H1 (cell line): ENCODE data around the gene FBXO41. TPM values are rescaled to one million over a fixed set of nuclear protein-coding genes. Genes with fewer than 3 reads are reported as not detected.

ENCODE experiments used
- CTCF ChIA-PET: fragments of 300-600 bp; sonication (Branson Sonifier 250); formaldehyde crosslinking; loops from one replicate; lab custom pipeline; 2021; ENCODE audit not compliant: partially characterized antibody; lab: Charles Lee
- POLR2A ChIA-PET: fragments of 300-600 bp; sonication (Branson Sonifier 250); formaldehyde crosslinking; loops from one replicate; lab custom pipeline; 2021; ENCODE audit warnings: inconsistent platforms; ENCODE audit not compliant: partially characterized antibody; lab: Charles Lee
- DNase-seq, 2 experiments: peaks; one replicate each; pipeline versions ENCODE4 v3.0.0 to v3.0.0-alpha.2; 2010 to 2022; ENCODE audit warnings: low spot score in 2 of 2, low read depth in 1 of 2, mixed read lengths in 1 of 2
- FAIRE-seq: peaks from 2 replicates; lab custom pipeline; 2011; peaks lifted over from hg19 to GRCh38; lab: Jason Lieb, UNC
- H2AFZ ChIP-seq: 2 replicates; pipeline ENCODE4 v1.8.1; 2012; ENCODE audit warnings: low read length, inconsistent platforms
- H2AK5ac ChIP-seq: 2 replicates; pipeline ENCODE4 v1.6.1; 2013; ENCODE audit warnings: low read depth, low read length
- H2BK120ac ChIP-seq: replicated peaks from 2 replicates; pipeline ENCODE3; 2013; ENCODE audit warnings: low read depth, low read length, inconsistent platforms
- H2BK12ac ChIP-seq: 2 replicates; pipeline ENCODE4 v1.6.1; 2013; ENCODE audit warnings: low read depth, low read length
- H2BK15ac ChIP-seq: 2 replicates; pipeline ENCODE4 v1.6.1; 2013; ENCODE audit warnings: low read length
- H2BK20ac ChIP-seq: 2 replicates; pipeline ENCODE4 v1.6.1; 2013; ENCODE audit warnings: low read length
- H2BK5ac ChIP-seq: 2 replicates; pipeline ENCODE4 v1.6.1; 2013; ENCODE audit warnings: low read depth, low read length
- H3K14ac ChIP-seq: 2 replicates; pipeline ENCODE4 v1.6.1; 2013; ENCODE audit warnings: inconsistent platforms; ENCODE audit not compliant: insufficient read length
- H3K18ac ChIP-seq: 2 replicates; pipeline ENCODE4 v1.6.1; 2013; ENCODE audit warnings: low read length; ENCODE audit errors: extremely low read depth
- H3K23ac ChIP-seq: 2 replicates; pipeline ENCODE4 v1.6.1; 2013; ENCODE audit warnings: inconsistent platforms; ENCODE audit not compliant: insufficient read length
- H3K23me2 ChIP-seq: 2 replicates; pipeline ENCODE4 v1.6.1; 2013; ENCODE audit warnings: low read depth, low read length
- H3K27ac ChIP-seq: 2 replicates; pipeline ENCODE4 v1.6.1; 2011; ENCODE audit warnings: low read depth, low read length, inconsistent platforms
- H3K27me3 ChIP-seq, 4 experiments: replicated peaks in 1 of 4; 1 replicate in 1 of 4; 2 replicates in 3 of 4; pipeline versions ENCODE4 v1.6.1 to v1.8.1; 2011 to 2013; ENCODE audit warnings: low read length in 3 of 4, mild to moderate bottlenecking in 3 of 4, inconsistent platforms in 2 of 4, mixed read lengths in 2 of 4, moderate library complexity in 1 of 4; ENCODE audit not compliant: control insufficient read depth in 3 of 4, insufficient read depth in 3 of 4; ENCODE audit errors: extremely low read depth in 1 of 4
- H3K36me3 ChIP-seq, 4 experiments: 2 replicates each; pipeline versions ENCODE4 v1.6.1 to v1.8.1; 2011 to 2013; ENCODE audit warnings: mild to moderate bottlenecking in 4 of 4, low read length in 3 of 4, moderate library complexity in 2 of 4, control low read depth in 1 of 4, inconsistent platforms in 1 of 4; ENCODE audit not compliant: insufficient read depth in 4 of 4, control insufficient read depth in 2 of 4
- H3K4ac ChIP-seq: replicated peaks from 2 replicates; pipeline ENCODE3; 2013; ENCODE audit warnings: low read length, low read depth, mixed read lengths, inconsistent platforms; ENCODE audit not compliant: insufficient read length
- H3K4me1 ChIP-seq, 4 experiments: replicated peaks in 1 of 4; 1 replicate in 1 of 4; 2 replicates in 3 of 4; pipeline versions ENCODE4 v1.6.1 to v1.8.1; 2011 to 2013; ENCODE audit warnings: low read length in 3 of 4, inconsistent platforms in 2 of 4, mixed read lengths in 1 of 4; ENCODE audit not compliant: insufficient read depth in 4 of 4, control insufficient read depth in 3 of 4
- H3K4me2 ChIP-seq, 2 experiments: 2 replicates each; pipeline versions ENCODE4 v1.6.1 to v1.8.1; 2011 to 2013; ENCODE audit warnings: low read depth in 2 of 2, low read length in 2 of 2, control low read depth in 1 of 2, inconsistent platforms in 1 of 2, mild to moderate bottlenecking in 1 of 2; ENCODE audit not compliant: insufficient read depth in 1 of 2
- H3K4me3 ChIP-seq, 4 experiments: fragments of 200-600, 300-600 bp in 1 of 4; sonication (generic), shearing (Covaris generic), sonication (Bioruptor Twin) in 1 of 4; 2 replicates each; pipeline versions ENCODE4 v1.5.1 to v1.8.1; 2011 to 2016; ENCODE audit warnings: low read length in 4 of 4, low read depth in 3 of 4, control low read depth in 2 of 4, inconsistent platforms in 2 of 4, mild to moderate bottlenecking in 2 of 4, mixed read lengths in 1 of 4, moderate library complexity in 1 of 4; ENCODE audit not compliant: insufficient read depth in 2 of 4; ENCODE audit errors: extremely low read depth in 1 of 4
- H3K56ac ChIP-seq: replicated peaks from 2 replicates; pipeline ENCODE3; 2013; ENCODE audit warnings: low read depth, mild to moderate bottlenecking, mixed read lengths, low read length, inconsistent platforms; ENCODE audit not compliant: insufficient read length
- H3K79me1 ChIP-seq: 2 replicates; pipeline ENCODE4 v1.6.1; 2013; ENCODE audit warnings: low read depth, low read length, control low read depth
- H3K79me2 ChIP-seq, 2 experiments: 2 replicates each; pipeline versions ENCODE4 v1.6.1 to v1.8.1; 2012 to 2013; ENCODE audit warnings: low read length in 2 of 2, mild to moderate bottlenecking in 2 of 2, inconsistent platforms in 1 of 2; ENCODE audit not compliant: insufficient read depth in 2 of 2, control insufficient read depth in 1 of 2
- H3K9ac ChIP-seq, 4 experiments: replicated peaks in 1 of 4; 1 replicate in 1 of 4; 2 replicates in 3 of 4; pipeline versions ENCODE4 v1.6.1 to v1.8.1; 2011 to 2013; ENCODE audit warnings: low read depth in 3 of 4, low read length in 3 of 4, control low read depth in 2 of 4, mild to moderate bottlenecking in 2 of 4, moderate library complexity in 2 of 4, inconsistent platforms in 1 of 4; ENCODE audit errors: extremely low read depth in 1 of 4
- H3K9me3 ChIP-seq, 2 experiments: 2 replicates each; pipeline versions ENCODE4 v1.6.1 to v1.8.1; 2012 to 2013; ENCODE audit warnings: mild to moderate bottlenecking in 2 of 2, moderate library complexity in 2 of 2, control low read depth in 1 of 2, inconsistent platforms in 1 of 2, low read depth in 1 of 2, low read length in 1 of 2, mixed read lengths in 1 of 2; ENCODE audit not compliant: insufficient read depth in 2 of 2
- H4K20me1 ChIP-seq, 2 experiments: replicated peaks in 1 of 2; 2 replicates each; pipeline versions ENCODE3 to v1.8.1; 2011 to 2013; ENCODE audit warnings: inconsistent platforms in 2 of 2, low read length in 2 of 2, mild to moderate bottlenecking in 1 of 2; ENCODE audit not compliant: insufficient read depth in 2 of 2, control insufficient read depth in 1 of 2
- H4K5ac ChIP-seq: 2 replicates; pipeline ENCODE4 v1.6.1; 2013; ENCODE audit warnings: low read length, low read depth, mixed read lengths, inconsistent platforms; ENCODE audit not compliant: insufficient read length
- H4K8ac ChIP-seq: 2 replicates; pipeline ENCODE4 v1.8.0; 2013; ENCODE audit warnings: mild to moderate bottlenecking, moderate library complexity, low read length, inconsistent platforms; ENCODE audit not compliant: insufficient read depth; ENCODE audit errors: extremely low read depth
- H4K91ac ChIP-seq: replicated peaks from 2 replicates; pipeline ENCODE3; 2013; ENCODE audit warnings: low read length, mixed read lengths, inconsistent platforms; ENCODE audit not compliant: insufficient read length
- CBX5 ChIP-seq: fragments of 300-800, 300-1000 bp; sonication (generic); IDR thresholded peaks from 2 replicates; pipeline ENCODE4 v1.7.1; 2016; ENCODE audit warnings: antibody characterized with exemption, low read length, low read depth
- CEBPB ChIP-seq: IDR thresholded peaks from 2 replicates; pipeline ENCODE4 v1.6.1; 2012; ENCODE audit warnings: low read depth, low read length
- CTBP2 ChIP-seq: IDR thresholded peaks from 2 replicates; pipeline ENCODE4 v1.7.0; 2011; ENCODE audit warnings: borderline replicate concordance, mild to moderate bottlenecking, moderate library complexity, mixed read lengths, low read length; ENCODE audit not compliant: insufficient read depth, insufficient read length
- EZH2 ChIP-seq: fragments of 200-600 bp; sonication (generic); IDR thresholded peaks from 2 replicates; pipeline ENCODE4 v1.7.1; 2012; ENCODE audit warnings: low read depth, mild to moderate bottlenecking, moderate library complexity, low read length, inconsistent platforms; ENCODE audit not compliant: severe bottlenecking
- GABPA ChIP-seq: IDR thresholded peaks from 2 replicates; pipeline ENCODE4 v1.6.1; 2011; ENCODE audit warnings: mild to moderate bottlenecking, low read length, moderate library complexity, borderline replicate concordance; ENCODE audit not compliant: insufficient read depth
- NANOG ChIP-seq: IDR thresholded peaks from 2 replicates; pipeline ENCODE4 v1.6.1; 2011; ENCODE audit warnings: low read length, low read depth, mild to moderate bottlenecking, inconsistent platforms; ENCODE audit not compliant: insufficient read depth, poor library complexity, severe bottlenecking
- POLR2A ChIP-seq, 2 experiments: IDR thresholded peaks; 1 replicate in 1 of 2; 2 replicates in 1 of 2; pipeline ENCODE4 v1.6.1; 2011; ENCODE audit warnings: low read depth in 2 of 2, low read length in 2 of 2, mild to moderate bottlenecking in 2 of 2; ENCODE audit errors: control extremely low read depth in 1 of 2
- POU5F1 ChIP-seq: IDR thresholded peaks from 2 replicates; pipeline ENCODE4 v1.6.1; 2011; ENCODE audit warnings: low read depth, mild to moderate bottlenecking, low read length, moderate library complexity
- RAD21 ChIP-seq, 2 experiments: IDR thresholded peaks in 1 of 2; conservative IDR thresholded peaks in 1 of 2; 2 replicates each; pipeline ENCODE4 v1.6.1; 2011; ENCODE audit warnings: low read depth in 2 of 2, low read length in 2 of 2, improper control_type of control experiment in 1 of 2, inconsistent platforms in 1 of 2, mild to moderate bottlenecking in 1 of 2, moderate library complexity in 1 of 2
- RBBP5 ChIP-seq: IDR thresholded peaks from 2 replicates; pipeline ENCODE4 v1.7.1; 2012; ENCODE audit warnings: low read depth, mild to moderate bottlenecking, inconsistent platforms, low read length, moderate library complexity, borderline replicate concordance
- SIRT6 ChIP-seq: IDR thresholded peaks from one replicate; pipeline ENCODE4 v1.7.1; 2012; ENCODE audit warnings: low read length, inconsistent platforms
- WGBS, 2 experiments: shearing (Covaris generic) in 1 of 2; methylation state at CpG; one replicate each; pipeline versions ENCODE4 v1.1.6 to v1.1.7; 2013 to 2015; ENCODE audit warnings: low lambda C conversion rate in 2 of 2, mixed read lengths in 2 of 2, inconsistent platforms in 1 of 2, low coverage in 1 of 2, missing lambda C conversion rate in 1 of 2; ENCODE audit not compliant: insufficient replicate concordance in 2 of 2, insufficient coverage in 1 of 2, insufficient read length in 1 of 2; ENCODE audit errors: extremely low coverage in 1 of 2, missing lambda C conversion rate in 1 of 2; 5-methylcytosine and 5-hydroxymethylcytosine counted together
- polyA plus RNA-seq, 7 experiments: library from polyadenylated mRNA; depleted of rRNA in 3 of 7; stranded (reverse) in 5 of 7; unstranded in 2 of 7; fragments of >200 nt in 5 of 7; fragments of 200-250 nt in 2 of 7; gene quantifications; 1 replicate in 5 of 7; 2 replicates in 1 of 7; 4 replicates in 1 of 7; pipeline versions ENCODE4 v1.2.1 to v1.2.3, GENCODE V29; 2011 to 2013; ENCODE audit warnings: missing spikeins in 2 of 7, mixed read lengths in 2 of 7
- total RNA-seq: library from RNA; stranded (reverse); fragmentation: NEBNext Ultra II Directional; extraction: Animal tissue kit (Norgen Biotek cat#: 25700); gene quantifications from 2 replicates; pipeline ENCODE4 v1.2.1, GENCODE V29; 2021
- TF ChIP-seq, protein P1 (sequence below): IDR thresholded peaks from 2 replicates; pipeline ENCODE4 v1.6.1; 2012; ENCODE audit warnings: low read length, inconsistent platforms

The FBXO41 gene
- total and polyA plus RNA-seq, 2 of the 8 experiments (the other 6 are each of a cell fraction or from before 2014, with no cell fraction given): 11.2 to 14.3 TPM

DNA sequence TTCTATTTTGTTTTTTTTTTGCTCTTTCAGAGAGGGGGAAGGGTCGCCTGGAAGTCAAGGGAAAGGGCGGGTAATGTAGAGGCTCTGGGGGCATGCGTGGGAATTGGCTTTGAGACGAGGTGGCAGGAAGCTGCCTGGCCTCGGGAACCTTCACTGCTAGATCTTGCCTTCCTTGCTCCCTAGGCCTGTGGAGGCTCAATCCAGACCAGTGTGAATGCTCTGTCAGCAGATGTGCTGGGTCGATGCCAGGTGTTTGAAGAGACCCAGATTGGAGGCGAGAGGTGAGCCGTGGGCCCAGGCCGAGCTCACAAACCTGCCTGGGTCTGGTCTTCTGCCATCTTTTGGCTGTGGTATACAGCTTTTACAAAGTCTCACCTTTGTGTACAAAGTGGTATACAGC lies 34.6 kb downstream of the FBXO41 start:
- H4K5ac ChIP-seq: no peak overlapping the region
- H3K9ac ChIP-seq: no peak overlapping the region
- H3K79me2 ChIP-seq: no peaks in the 10 kb centered on the region
- no peak overlapping the region for H3K27ac ChIP-seq
- no peak overlapping the region for H2AK5ac ChIP-seq
- no peak overlapping the region for H3K4me2 ChIP-seq
- peaks cover 7 to 18% of the 10 kb centered on the region in 2 experiments for H4K20me1 ChIP-seq
- H2BK5ac ChIP-seq: no peak overlapping the region
- H2BK15ac ChIP-seq: no peak overlapping the region
- H3K56ac ChIP-seq: no peak overlapping the region
- no peak for DNase-seq
- no peak overlapping the region for H3K14ac ChIP-seq
- peaks cover 58 to 99% (median 81%) of the 10 kb centered on the region in 4 experiments for H3K36me3 ChIP-seq
- H3K79me1 ChIP-seq: peaks cover 2% of the 10 kb centered on the region; the same call in 1 of the 2 replicates
- no peak overlapping the region for H2BK120ac ChIP-seq
- H3K4me1 ChIP-seq: no peaks in the 10 kb centered on the region
- H3K23me2 ChIP-seq: no peaks in the 10 kb centered on the region
- H3K4ac ChIP-seq: no peak overlapping the region
- no peaks in the 10 kb centered on the region for H3K27me3 ChIP-seq
- H3K23ac ChIP-seq: no peak overlapping the region
- H3K4me3 ChIP-seq: no peak overlapping the region
- no peaks in the 10 kb centered on the region for H3K9me3 ChIP-seq
- H3K18ac ChIP-seq: no peak overlapping the region
- no peak overlapping the region for H4K8ac ChIP-seq
- H2BK20ac ChIP-seq: no peak overlapping the region
- CTCF ChIA-PET: interaction anchor here (1.0 to 1.7 kb wide), 3 partner anchors 14 to 41 kb away, joined by 3 to 6 read pairs (median 3); no protein-coding TSS in a partner anchor
- no peak overlapping the region for H2AFZ ChIP-seq
- 90% methylated on average over 9 of the region's 9 CpGs; no CpG with 5 or more reads in 1 of the 2 experiments for WGBS, 2 experiments
- H4K91ac ChIP-seq: no peak overlapping the region
- H2BK12ac ChIP-seq: no peak overlapping the region
- POLR2A ChIA-PET: interaction anchor here (1.2 to 6.5 kb wide), 2 partner anchors 13 to 18 kb away, joined by 4 to 105 read pairs; partner anchors contain the start of genes CCT7 and PRADC1
- FAIRE-seq: no peak
- TF ChIP-seq GABPA: no peak
- TF ChIP-seq RBBP5: no peak
- TF ChIP-seq POU5F1: no peak
- no peak for TF ChIP-seq CBX5
- TF ChIP-seq NANOG: no peak
- no peak for TF ChIP-seq POLR2A (IDR thresholded peaks at IDR 0.05; ENCODE audit: control extremely low read depth in 1 of 2, low read depth in 2 of 2, low read length in 2 of 2)
- TF ChIP-seq, protein P1, sequence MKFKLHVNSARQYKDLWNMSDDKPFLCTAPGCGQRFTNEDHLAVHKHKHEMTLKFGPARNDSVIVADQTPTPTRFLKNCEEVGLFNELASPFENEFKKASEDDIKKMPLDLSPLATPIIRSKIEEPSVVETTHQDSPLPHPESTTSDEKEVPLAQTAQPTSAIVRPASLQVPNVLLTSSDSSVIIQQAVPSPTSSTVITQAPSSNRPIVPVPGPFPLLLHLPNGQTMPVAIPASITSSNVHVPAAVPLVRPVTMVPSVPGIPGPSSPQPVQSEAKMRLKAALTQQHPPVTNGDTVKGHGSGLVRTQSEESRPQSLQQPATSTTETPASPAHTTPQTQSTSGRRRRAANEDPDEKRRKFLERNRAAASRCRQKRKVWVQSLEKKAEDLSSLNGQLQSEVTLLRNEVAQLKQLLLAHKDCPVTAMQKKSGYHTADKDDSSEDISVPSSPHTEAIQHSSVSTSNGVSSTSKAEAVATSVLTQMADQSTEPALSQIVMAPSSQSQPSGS: no peak
- no peak for TF ChIP-seq EZH2
- TF ChIP-seq CEBPB: no peak
- TF ChIP-seq CTBP2: no peak
- TF ChIP-seq RAD21 (IDR thresholded peaks at IDR 0.05 in 1 of 2, conservative IDR thresholded peaks at IDR 0.05 in 1 of 2; ENCODE audit: low read depth in 2 of 2, low read length in 2 of 2): no peak
- TF ChIP-seq SIRT6: no peak
